Prostate gland (tissue), 2 donors: Measurements from ENCODE around the gene RSBN1.

ENCODE experiments used
- CTCF ChIP-seq, 4 experiments: fragments of 200-600 bp in 2 of 4; fragments of 450-650 bp in 2 of 4; sonication (generic) in 2 of 4; IDR thresholded peaks; 1 replicate in 3 of 4; 2 replicates in 1 of 4; pipeline ENCODE4 v1.5.1; 2016 to 2019; ENCODE audit warnings: antibody characterized with exemption in 4 of 4, mild to moderate bottlenecking in 2 of 4, moderate library complexity in 2 of 4
- POLR2A ChIP-seq: fragments of 450-650 bp; IDR thresholded peaks from one replicate; pipeline ENCODE4 v1.6.1; 2016; ENCODE audit warnings: antibody characterized with exemption, mild to moderate bottlenecking

GRCh38 chr1:113805639-113806038 lies 6.6 kb downstream of the RSBN1 start:
- no peak for TF ChIP-seq CTCF (IDR thresholded peaks at IDR 0.05)
- no peak for TF ChIP-seq POLR2A
